Heart left ventricle (tissue), 16 donors: Measurements from ENCODE around the gene AASDH. TPM values are rescaled to one million over a fixed set of nuclear protein-coding genes. Genes with fewer than 3 reads are reported as not detected.

Experiments used
- ATAC-seq, 4 donors: fragments of 200-7000 bp; cut with Tn5 transposase; one replicate each; pipeline ENCODE4 v1.9.1; 2020 to 2022; ENCODE audit warnings: moderate library complexity in 4 of 4, mild to moderate bottlenecking in 3 of 4, moderate number of reproducible peaks in 1 of 4
- DNase-seq, 5 donors: peaks; one replicate each; pipeline ENCODE4 v3.0.0-alpha.2; 2020
- H3K27ac ChIP-seq, 12 donors: fragments of 200-600 bp; sonication (generic) in 4 of 12; one replicate each; pipeline versions ENCODE4 v1.5.0 to v1.8.0; 2016 to 2022; ENCODE audit warnings: mild to moderate bottlenecking in 2 of 12
- H3K27me3 ChIP-seq, 9 donors: fragments of 200-600 bp; sonication (generic) in 2 of 9; one replicate each; pipeline versions ENCODE4 v1.5.1 to v1.8.0; 2016 to 2022; ENCODE audit warnings: mild to moderate bottlenecking in 3 of 9
- H3K36me3 ChIP-seq, 9 donors: fragments of 200-600 bp; sonication (generic) in 2 of 9; one replicate each; pipeline versions ENCODE4 v1.5.0 to v1.8.0; 2018 to 2022; ENCODE audit warnings: mild to moderate bottlenecking in 2 of 9
- H3K4me1 ChIP-seq, 12 donors: fragments of 200-600 bp; sonication (generic) in 4 of 12; one replicate each; pipeline versions ENCODE4 v1.5.0 to v1.8.0; 2016 to 2022; ENCODE audit warnings: mild to moderate bottlenecking in 3 of 12
- H3K4me3 ChIP-seq, 12 donors: fragments of 200-600 bp; sonication (generic) in 4 of 12; one replicate each; pipeline versions ENCODE4 v1.5.0 to v1.8.0; 2017 to 2022; ENCODE audit warnings: mild to moderate bottlenecking in 9 of 12, moderate library complexity in 4 of 12
- H3K9me3 ChIP-seq, 12 donors: fragments of 200-600 bp; sonication (generic) in 4 of 12; one replicate each; pipeline versions ENCODE4 v1.5.0 to v1.8.0; 2016 to 2022; ENCODE audit warnings: mild to moderate bottlenecking in 1 of 12
- CTCF ChIP-seq, 12 donors: fragments of 200-600 bp; sonication (generic) in 4 of 12; IDR thresholded peaks; one replicate each; pipeline versions ENCODE4 v1.5.0 to v1.8.0; 2018 to 2022; ENCODE audit warnings: antibody characterized with exemption in 12 of 12, mild to moderate bottlenecking in 5 of 12
- POLR2A ChIP-seq, 2 donors: fragments of 450-650 bp; IDR thresholded peaks; one replicate each; pipeline ENCODE4 v1.6.1; 2017; ENCODE audit warnings: antibody characterized with exemption in 2 of 2, mild to moderate bottlenecking in 2 of 2, moderate library complexity in 2 of 2
- WGBS, 4 donors: extraction: QIAGEN DNeasy Blood & Tissue Kit in 2 of 4; methylation state at CpG; one replicate each; pipeline versions ENCODE4 v1.1.5 to v1.1.7; 2013 to 2018; 5-methylcytosine and 5-hydroxymethylcytosine counted together
- intact Hi-C, 10 donors: fragments of 100-400 bp; cut with DNase I; formaldehyde crosslinking; loops; one replicate each; pipeline versions ENCODE4 v1.11.1 to v1.14.2; 2022
- polyA plus RNA-seq, 2 donors: library from polyadenylated mRNA; stranded (reverse); fragments of 200-250 nt; gene quantifications; one replicate each; pipeline ENCODE4 v1.2.3, GENCODE V29; 2013
- total RNA-seq, 9 donors: library from RNA; depleted of rRNA in 2 of 9; stranded (reverse); fragments of >200 nt in 2 of 9; fragmentation: NEBNext Ultra II Directional in 3 of 9; extraction: Animal tissue kit (Norgen Biotek cat#: 25700) in 3 of 9; gene quantifications; one replicate each; pipeline versions ENCODE4 v1.1.0 to v1.2.4, GENCODE V29; 2016 to 2023
- donor health status: ischemic (EF 13 %, LVEDD 7.1; RV severe dilation, severe dysfunction).
- donor health status: healthy with polysubstance abuse.
- donor health status: DM: no; HTN: yes; CAD: no.
- donor health status: DM: no; HTN: no; CAD: no.
- donor health status: ischemic (EF 25% LVEDD 6.9; RV normal size, moderate dysfunction).
- donor health status: ischemic (EF 25% LVEDD 5.7; RV mildly dilated, moderate dysfunction).
- donor health status: healthy.
- donor health status: DM: yes; HTN: yes; CAD: no.
- donor health status: ischemic (EF 35%, LVEDD 5.7; RV mildly dilated, moderate dysfunction).
- donor health status: nonischemic (EF 11% LVEDD 7.7; RV severe dilation, severe dysfunction).
- donor health status: DM: yes; HTN: yes; CAD: no.
- donor health status: PGD.
- donor health status: ischemic (EF 29% LVEDD 5.4; RV normal size, mild dysfunction).
- donor health status: nonischemic (EF 23%, LVEDD 6.1; RV moderate dilation, normal function).

Gene AASDH
- total and polyA plus RNA-seq, 11 donors = 2.4 to 11.7 (median 5.2) TPM

- Histone ChIP-seq H3K36me3 (no peaks in the 10 kb centered on the region), H3K4me1 (peaks cover 0 to 3% (median 0%) of the 10 kb centered on the region in 12 donors), H3K9me3 (no peaks in the 10 kb centered on the region), H3K4me3 (no peak overlapping the region), H3K27me3 (no peaks in the 10 kb centered on the region), H3K27ac (no peak overlapping the region)
- intact Hi-C loops = loop anchor here in 9 of 10 donors (5.0 to 10.0 kb wide), 7 partner anchors 41 to 419 kb away; partner anchors contain the start of gene SRP72 (in 1 of the 9)
- no peak for ATAC-seq
- TF ChIP-seq CTCF (IDR thresholded peaks at IDR 0.05) (no peak), POLR2A (IDR thresholded peaks at IDR 0.05) (no peak)
- WGBS, 4 donors = 87 to 98% (median 97%) methylated on average over 6 of the region's 6 CpGs
- DNase-seq = no peak
Observed at GRCh38 chr4:56426273-56426672, 39.0 kb upstream of the AASDH start.

GRCh38 chr4:56425518-56425917 is 38.2 kb upstream of the AASDH start:
- no peak for TF ChIP-seq POLR2A (IDR thresholded peaks at IDR 0.05)
- TF ChIP-seq CTCF (IDR thresholded peaks at IDR 0.05) = no peak
- 79 to 94% (median 91%) methylated on average over 3 of the region's 3 CpGs for WGBS, 4 donors
- H3K4me1 ChIP-seq = peaks cover 0 to 3% (median 0%) of the 10 kb centered on the region in 12 donors
- no peaks in the 10 kb centered on the region for H3K36me3 ChIP-seq
- no peak for ATAC-seq
- H3K9me3 ChIP-seq = no peaks in the 10 kb centered on the region
- intact Hi-C loops = loop anchor here (2.0 to 10.0 kb wide), 10 partner anchors 42 to 419 kb away; partner anchors contain the start of gene SRP72 (in 1 of the 10)
- no peak overlapping the region for H3K4me3 ChIP-seq
- no peak overlapping the region for H3K27ac ChIP-seq
- H3K27me3 ChIP-seq = no peaks in the 10 kb centered on the region
- DNase-seq = no peak

GRCh38 chr4:56424697-56425514 is 37.6 kb upstream of the AASDH start:
- no peaks in the 10 kb centered on the region for H3K36me3 ChIP-seq
- H3K4me3 ChIP-seq = peak overlapping the region in 8 of 12 donors; percentile 0 to 39 (median 28)
- DNase-seq = no peak
- no peak overlapping the region for H3K27ac ChIP-seq
- TF ChIP-seq CTCF (IDR thresholded peaks at IDR 0.05) (peak; percentile 47 to 78 (median 64)), POLR2A (IDR thresholded peaks at IDR 0.05) (no peak)
- H3K27me3 ChIP-seq = no peaks in the 10 kb centered on the region
- peaks cover 0 to 3% (median 0%) of the 10 kb centered on the region in 12 donors for H3K4me1 ChIP-seq
- peak in 2 of 4 donors; percentile 50 to 65 for ATAC-seq
- intact Hi-C loops = loop anchor here (2.0 to 10.0 kb wide), 10 partner anchors 42 to 420 kb away; partner anchors contain the start of gene SRP72 (in 2 of the 10)
- no peaks in the 10 kb centered on the region for H3K9me3 ChIP-seq
- WGBS, 4 donors = 40 to 52% (median 45%) methylated on average over 5 of the region's 5 CpGs

- Histone ChIP-seq H3K4me1 (peaks cover 0 to 3% (median 0%) of the 10 kb centered on the region in 12 donors), H3K4me3 (peak overlapping the region in 7 of 12 donors; percentile 0 to 39 (median 30)), H3K27me3 (no peaks in the 10 kb centered on the region), H3K36me3 (no peaks in the 10 kb centered on the region), H3K9me3 (no peaks in the 10 kb centered on the region), H3K27ac (no peak overlapping the region)
- peak in 2 of 4 donors; percentile 25 to 27 for ATAC-seq
- 60 to 80% (median 71%) methylated on average over 5 of the region's 5 CpGs for WGBS, 4 donors
- intact Hi-C loops = loop anchor here in 7 of 10 donors (2.0 to 10.0 kb wide), 8 partner anchors 43 to 421 kb away; partner anchors contain the start of gene SRP72 (in 1 of the 7)
- TF ChIP-seq CTCF (IDR thresholded peaks at IDR 0.05) (no peak), POLR2A (IDR thresholded peaks at IDR 0.05) (no peak)
- DNase-seq = no peak
Observed at GRCh38 chr4:56424176-56424575, 36.9 kb upstream of the AASDH start.
